Endothelial cell of umbilical vein (primary cell): ENCODE results near the gene CDC42BPB. TPM values are rescaled to one million over a fixed set of nuclear protein-coding genes. Genes with fewer than 3 reads are reported as not detected.

Source experiments
- BruUV-seq: library from RNA; stranded (reverse); fragments of 400-500 nt; replicated peaks from 2 replicates; lab custom pipeline; 2021; lab: Mats Ljungman, UMichigan
- CTCF ChIA-PET: fragments of 300-600, 350-600 bp; sonication (Branson Sonifier 250); formaldehyde crosslinking; loops from one replicate; lab custom pipeline; 2021; ENCODE audit warnings: antibody characterized with exemption, inconsistent platforms; lab: Charles Lee
- POLR2A ChIA-PET: fragments of 300-600, 350-600 bp; sonication (Branson Sonifier 250); formaldehyde crosslinking; loops from one replicate; lab custom pipeline; 2021; ENCODE audit warnings: antibody characterized with exemption, inconsistent platforms; lab: Charles Lee
- DNase-seq: peaks from one replicate; pipeline ENCODE4 v3.0.0-alpha.2; 2011; ENCODE audit warnings: low read depth, low spot score
- FAIRE-seq: peaks from 2 replicates; lab custom pipeline; 2011; peaks lifted over from hg19 to GRCh38; lab: Jason Lieb, UNC
- H2AFZ ChIP-seq: 2 replicates; pipeline ENCODE4 v1.6.0; 2012; ENCODE audit warnings: low read depth, low read length, control low read depth, inconsistent platforms
- H3K27ac ChIP-seq: 2 replicates; pipeline ENCODE4 v1.5.1; 2011; ENCODE audit warnings: low read depth, mild to moderate bottlenecking, control low read depth, low read length, moderate library complexity; ENCODE audit not compliant: insufficient read depth
- H3K27me3 ChIP-seq, 2 experiments: 2 replicates each; pipeline versions ENCODE4 v1.6.0 to v1.6.1; 2011; ENCODE audit warnings: low read length in 2 of 2, mixed read lengths in 1 of 2; ENCODE audit not compliant: control insufficient read depth in 2 of 2, insufficient read depth in 2 of 2
- H3K36me3 ChIP-seq, 2 experiments: 2 replicates in 1 of 2; 3 replicates in 1 of 2; pipeline ENCODE4 v1.5.1; 2011; ENCODE audit warnings: low read length in 2 of 2, mild to moderate bottlenecking in 1 of 2, moderate library complexity in 1 of 2; ENCODE audit not compliant: control insufficient read depth in 2 of 2, insufficient read depth in 2 of 2; ENCODE audit errors: extremely low read depth in 1 of 2
- H3K4me1 ChIP-seq: 3 replicates; pipeline ENCODE4 v1.5.1; 2011; ENCODE audit warnings: mild to moderate bottlenecking, low read length; ENCODE audit not compliant: control insufficient read depth, insufficient read depth; ENCODE audit errors: extremely low read depth
- H3K4me2 ChIP-seq: 2 replicates; pipeline ENCODE4 v1.6.1; 2011; ENCODE audit warnings: low read length, control low read depth, mixed read lengths; ENCODE audit not compliant: insufficient read depth
- H3K4me3 ChIP-seq, 3 experiments: fragments of 200-600 bp in 1 of 3; sonication (generic), shearing (Covaris generic) in 1 of 3; replicated peaks in 1 of 3; 2 replicates each; pipeline ENCODE4 v1.5.1; 2011 to 2016; ENCODE audit warnings: control low read depth in 3 of 3, low read length in 3 of 3, mild to moderate bottlenecking in 2 of 3, inconsistent platforms in 1 of 3, low read depth in 1 of 3, moderate library complexity in 1 of 3; ENCODE audit not compliant: insufficient read depth in 1 of 3
- H3K79me2 ChIP-seq: 2 replicates; pipeline ENCODE4 v1.6.0; 2012; ENCODE audit warnings: low read length, inconsistent platforms; ENCODE audit not compliant: control insufficient read depth, insufficient read depth
- H3K9ac ChIP-seq: replicated peaks from 2 replicates; pipeline ENCODE3; 2011; ENCODE audit warnings: low read length, control low read depth; ENCODE audit not compliant: insufficient read depth; ENCODE audit errors: extremely low read depth
- H3K9me1 ChIP-seq: replicated peaks from 3 replicates; pipeline ENCODE4 v1.6.0; 2011; ENCODE audit warnings: mild to moderate bottlenecking, low read length; ENCODE audit not compliant: control insufficient read depth, insufficient read depth; ENCODE audit errors: extremely low read depth
- H3K9me3 ChIP-seq: replicated peaks from 2 replicates; pipeline ENCODE4 v1.5.1; 2012; ENCODE audit warnings: low read length, inconsistent platforms; ENCODE audit not compliant: control insufficient read depth, insufficient read depth
- H4K20me1 ChIP-seq: replicated peaks from 2 replicates; pipeline ENCODE3; 2011; ENCODE audit warnings: mild to moderate bottlenecking, low read length; ENCODE audit not compliant: control insufficient read depth, insufficient read depth; ENCODE audit errors: extremely low read depth
- CTCF ChIP-seq, 2 donors: IDR thresholded peaks; 1 replicate in 1 of 2; 2 replicates in 1 of 2; pipeline ENCODE4 v1.5.1; 2011; ENCODE audit warnings: low read length in 2 of 2, mild to moderate bottlenecking in 2 of 2, moderate library complexity in 2 of 2, control low read depth in 1 of 2, inconsistent platforms in 1 of 2, low read depth in 1 of 2; ENCODE audit not compliant: insufficient read depth in 1 of 2; ENCODE audit errors: extremely low read depth in 1 of 2
- FOS ChIP-seq: IDR thresholded peaks from 2 replicates; pipeline ENCODE4 v1.6.1; 2011; ENCODE audit warnings: mild to moderate bottlenecking, low read length, moderate library complexity, borderline replicate concordance; ENCODE audit not compliant: insufficient read depth
- GATA2 ChIP-seq: IDR thresholded peaks from 2 replicates; pipeline ENCODE4 v1.7.0; 2011; ENCODE audit warnings: low read depth, mild to moderate bottlenecking, moderate library complexity, mixed read lengths, low read length; ENCODE audit not compliant: insufficient read length, insufficient read depth
- JUN ChIP-seq: IDR thresholded peaks from 2 replicates; pipeline ENCODE4 v1.6.1; 2011; ENCODE audit warnings: borderline replicate concordance, low read depth; ENCODE audit not compliant: insufficient read length, insufficient read depth
- MAX ChIP-seq: IDR thresholded peaks from 2 replicates; pipeline ENCODE4 v1.6.1; 2011; ENCODE audit not compliant: insufficient read depth, insufficient read length
- POLR2A ChIP-seq: IDR thresholded peaks from 2 replicates; pipeline ENCODE4 v1.6.1; 2012; ENCODE audit warnings: low read depth, mild to moderate bottlenecking, control low read depth, low read length
- POLR2AphosphoS5 ChIP-seq: IDR thresholded peaks from 2 replicates; pipeline ENCODE4 v1.6.1; 2012; ENCODE audit warnings: low read depth, mild to moderate bottlenecking, control low read depth, low read length, moderate library complexity; ENCODE audit not compliant: insufficient read depth
- dilution Hi-C: fragments of 300-500 bp; cut with MboI; formaldehyde crosslinking; loops from one replicate; pipeline ENCODE4 v1.15.0; 2019; ENCODE audit warnings: low sequenced_read_pairs; ENCODE audit not compliant: extremely low pct_ligation_motif_present
- intact Hi-C: fragments of 100-400 bp; cut with micrococcal nuclease; formaldehyde crosslinking; loops from one replicate; pipeline ENCODE4 v1.10.0; 2022
- polyA plus RNA-seq, 4 experiments: library from polyadenylated mRNA; depleted of rRNA in 3 of 4; stranded (reverse) in 3 of 4; unstranded in 1 of 4; fragments of >200 nt; gene quantifications; 2 replicates each; pipeline versions ENCODE4 v1.2.1 to v1.2.3, GENCODE V29; 2011 to 2012; ENCODE audit warnings: missing spikeins in 1 of 4
- total RNA-seq: library from RNA; stranded (reverse); gene quantifications from 2 replicates; pipeline ENCODE4 v1.2.3, GENCODE V29; 2021

The CDC42BPB gene
- total and polyA plus RNA-seq, 2 donors (not counting 3 experiments of a cell fraction or from before 2014, with no cell fraction given) = 82.6 to 131 TPM

DNA sequence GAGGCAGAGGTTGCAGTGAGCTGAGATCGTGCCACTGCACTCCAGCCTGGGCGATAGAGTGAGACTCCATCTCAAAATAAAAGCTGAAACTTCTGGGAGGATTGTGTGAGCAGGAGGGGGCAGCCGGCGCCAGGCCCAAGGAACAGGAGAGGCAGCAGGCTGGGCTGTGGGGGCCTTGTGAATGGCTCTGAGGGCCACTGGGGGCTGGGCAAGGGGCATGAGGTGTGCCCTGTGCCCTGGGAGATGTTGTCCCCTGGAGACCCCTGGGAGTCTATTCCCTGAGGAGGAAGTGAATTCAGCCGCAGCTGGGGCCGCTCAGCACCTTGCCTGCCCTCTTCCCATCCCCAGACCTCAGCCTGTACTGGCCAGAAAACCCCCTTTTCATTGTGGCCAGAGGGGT is 31.6 kb upstream of the CDC42BPB start:
- H3K4me2 ChIP-seq = no peak overlapping the region
- H3K4me1 ChIP-seq = peaks cover 4% of the 10 kb centered on the region
- CTCF ChIA-PET = no interaction called here
- intact Hi-C loops = no loop called here
- FAIRE-seq = no peak
- DNase-seq = no peak
- H3K9ac ChIP-seq = no peak overlapping the region
- no peaks in the 10 kb centered on the region for H3K36me3 ChIP-seq
- H3K9me3 ChIP-seq = no peaks in the 10 kb centered on the region
- dilution Hi-C loops = no loop called here
- no peak overlapping the region for H3K27ac ChIP-seq
- H3K27me3 ChIP-seq = peaks cover 6% of the 10 kb centered on the region in 2 experiments
- BruUV-seq = no TSS peak
- TF ChIP-seq CTCF (IDR thresholded peaks at IDR 0.05; ENCODE audit: extremely low read depth in 1 of 2, insufficient read depth in 1 of 2, low read depth in 1 of 2, low read length in 2 of 2) (no peak), FOS (no peak), JUN (no peak), POLR2AphosphoS5 (no peak), GATA2 (no peak), POLR2A (no peak), MAX (no peak)
- no peak overlapping the region for H2AFZ ChIP-seq
- H4K20me1 ChIP-seq = no peaks in the 10 kb centered on the region
- POLR2A ChIA-PET = no interaction called here
- no peaks in the 10 kb centered on the region for H3K79me2 ChIP-seq
- H3K4me3 ChIP-seq = no peak overlapping the region
- H3K9me1 ChIP-seq = no peaks in the 10 kb centered on the region
